Measurements from ENCODE around the gene MZF1. TPM values are rescaled to one million over a fixed set of nuclear protein-coding genes. Genes with fewer than 3 reads are reported as not detected.
"Not testable (repeated sequence)": the region's sequence is repeated elsewhere in the genome, so short reads cannot be mapped to it uniquely, and the experiment has no call there.

MZF1 gene
- 10 to 100 TPM; 28.3 to 37.3 (median 32.0) TPM for polyA plus RNA-seq (ENCODE audit: insufficient read length in 4 of 4)

GRCh38 chr19:58572818-58573657, at the start of gene MZF1:
Gene MZF1 (minus strand): TSS chr19:58573335. CDS start chr19:58571389, 1,946 bp downstream.
- DNase-seq (ENCODE audit: low read depth in 4 of 4, low spot score in 3 of 4): peak; percentile 97 to 100 (median 100)

GRCh38 chr19:58607213-58607612, 34.1 kb upstream of the MZF1 start:
- DNase-seq (ENCODE audit: low read depth in 4 of 4, low spot score in 3 of 4): not testable (repeated sequence)

GRCh38 chr19:58606251-58606896, 33.2 kb upstream of the MZF1 start:
- DNase-seq (ENCODE audit: low read depth in 4 of 4, low spot score in 3 of 4): not testable (repeated sequence)

- DNase-seq (ENCODE audit: low read depth in 4 of 4, low spot score in 3 of 4): no peak
These were observed 13.1 kb upstream of the MZF1 start for GRCh38 chr19:58586133-58586765.

- DNase-seq (ENCODE audit: low read depth in 4 of 4, low spot score in 3 of 4): no peak
These were observed 12.5 kb upstream of the MZF1 start for GRCh38 chr19:58585442-58586132.

GRCh38 chr19:58584498-58585441, 11.6 kb upstream of the MZF1 start:
- DNase-seq (ENCODE audit: low read depth in 4 of 4, low spot score in 3 of 4): no peak

- DNase-seq (ENCODE audit: low read depth in 4 of 4, low spot score in 3 of 4): no peak
These were observed 9.8 kb upstream of the MZF1 start for GRCh38 chr19:58582985-58583384.

- DNase-seq (ENCODE audit: low read depth in 4 of 4, low spot score in 3 of 4): peak in 2 of 4 donors; percentile 71 to 76
These were observed 8.3 kb upstream of the MZF1 start for GRCh38 chr19:58581227-58582141.

GRCh38 chr19:58579473-58580142, 6.5 kb upstream of the MZF1 start:
- no peak for DNase-seq (ENCODE audit: low read depth in 4 of 4, low spot score in 3 of 4)

- DNase-seq (ENCODE audit: low read depth in 4 of 4, low spot score in 3 of 4): no peak
These were observed 5.1 kb upstream of the MZF1 start for GRCh38 chr19:58578012-58578925.

GRCh38 chr19:58577581-58577980, 4.4 kb upstream of the MZF1 start:
- DNase-seq (ENCODE audit: low read depth in 4 of 4, low spot score in 3 of 4): not testable (repeated sequence)

GRCh38 chr19:58575183-58576041, 2.3 kb upstream of the MZF1 start:
- peak; percentile 84 to 88 (median 86) for DNase-seq (ENCODE audit: low read depth in 4 of 4, low spot score in 3 of 4)

- no peak for DNase-seq (ENCODE audit: low read depth in 4 of 4, low spot score in 3 of 4)
These were observed 576 bp upstream of the MZF1 start for GRCh38 chr19:58573658-58574164.

GRCh38 chr19:58572026-58572817, 913 bp downstream of the MZF1 start:
- no peak for DNase-seq (ENCODE audit: low read depth in 4 of 4, low spot score in 3 of 4)

GRCh38 chr19:58571575-58571947, 1.6 kb downstream of the MZF1 start:
- no peak for DNase-seq (ENCODE audit: low read depth in 4 of 4, low spot score in 3 of 4)

All from right renal pelvis (tissue), 4 donors.